Stimulated activated CD4-positive, alpha-beta T cell treated with anti-CD3 and anti-CD28 coated beads, TNF-alpha, amount 100 ng/mL, for 4 hours (primary cell): ENCODE results near the gene RMI2.

Experiments
- DNase-seq, 3 experiments: peaks; one replicate each; pipeline ENCODE4 v3.0.0-alpha.2; 2020; ENCODE audit warnings: low read depth in 3 of 3

Gene RMI2

GRCh38 chr16:11327277-11328171, 17.7 kb upstream of the RMI2 start:
- DNase-seq: no peak

GRCh38 chr16:11328172-11329070, 16.8 kb upstream of the RMI2 start:
- peak in 2 of 3 experiments; percentile 21 to 36 for DNase-seq

- no peak for DNase-seq
These were observed 16.2 kb upstream of the RMI2 start for GRCh38 chr16:11329071-11329491.

GRCh38 chr16:11329891-11330290, 15.4 kb upstream of the RMI2 start:
- DNase-seq: no peak

- no peak for DNase-seq
These were observed 14.6 kb upstream of the RMI2 start for GRCh38 chr16:11330526-11331237.

- DNase-seq: no peak
These were observed 13.3 kb upstream of the RMI2 start for GRCh38 chr16:11331967-11332366.

GRCh38 chr16:11333010-11333409, 12.2 kb upstream of the RMI2 start:
- no peak for DNase-seq

- no peak for DNase-seq
These were observed 11.6 kb upstream of the RMI2 start for GRCh38 chr16:11333702-11334101.

- DNase-seq: no peak
These were observed 10.3 kb upstream of the RMI2 start for GRCh38 chr16:11334831-11335404.

- no peak for DNase-seq
These were observed 6.2 kb upstream of the RMI2 start for GRCh38 chr16:11339075-11339474.

- no peak for DNase-seq
These were observed 4.5 kb upstream of the RMI2 start for GRCh38 chr16:11340710-11341109.

GRCh38 chr16:11341371-11341770, 3.9 kb upstream of the RMI2 start:
- DNase-seq: no peak

GRCh38 chr16:11342021-11342855, 3.0 kb upstream of the RMI2 start:
- no peak for DNase-seq

GRCh38 chr16:11346700-11347319, 1.6 kb downstream of the RMI2 start:
- DNase-seq: no peak

GRCh38 chr16:11347831-11348230, 2.6 kb downstream of the RMI2 start:
- DNase-seq: no peak

GRCh38 chr16:11348737-11349598, 3.7 kb downstream of the RMI2 start:
- no peak for DNase-seq

- DNase-seq: no peak
These were observed 4.5 kb downstream of the RMI2 start for GRCh38 chr16:11349599-11350276.

- no peak for DNase-seq
These were observed 5.3 kb downstream of the RMI2 start for GRCh38 chr16:11350519-11350918.

- DNase-seq: no peak
These were observed 5.7 kb downstream of the RMI2 start for GRCh38 chr16:11350921-11351335.
